PC-3 (cell line): ENCODE data around the gene MASP1.

Experiments used
- EZH2 ChIP-seq: fragments of 300-600 bp; sonication (generic); IDR thresholded peaks from one replicate; pipeline ENCODE4 v1.6.1; 2017; ENCODE audit warnings: antibody characterized with exemption, mild to moderate bottlenecking, low read length; ENCODE audit not compliant: unreplicated experiment
- TF ChIP-seq, protein P1 (sequence below): fragments of 300-600 bp; sonication (generic); conservative IDR thresholded peaks from 2 replicates; pipeline ENCODE4 v1.5.1; 2017; ENCODE audit warnings: antibody characterized with exemption, low read depth, mild to moderate bottlenecking, low read length

DNA sequence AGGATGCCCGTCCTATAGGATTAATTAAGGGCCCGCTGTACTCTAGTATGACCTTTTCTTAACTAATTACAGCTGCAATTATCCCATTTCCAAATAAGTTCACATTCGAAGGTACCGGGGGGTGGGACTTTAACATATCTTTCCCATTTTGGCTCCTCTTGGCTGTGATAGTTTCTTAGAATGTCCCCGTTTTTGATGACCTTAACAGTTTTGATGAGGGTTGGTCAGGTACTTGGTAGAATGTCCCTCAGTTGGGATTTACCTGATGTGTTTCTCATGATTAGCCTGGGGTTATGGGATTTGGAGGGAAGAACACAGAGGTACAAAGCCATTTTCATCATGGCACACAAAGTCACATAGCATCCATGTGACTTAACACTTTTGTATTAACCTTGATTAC is 76.1 kb downstream of the MASP1 start:
- TF ChIP-seq EZH2: no peak
- TF ChIP-seq, protein P1, sequence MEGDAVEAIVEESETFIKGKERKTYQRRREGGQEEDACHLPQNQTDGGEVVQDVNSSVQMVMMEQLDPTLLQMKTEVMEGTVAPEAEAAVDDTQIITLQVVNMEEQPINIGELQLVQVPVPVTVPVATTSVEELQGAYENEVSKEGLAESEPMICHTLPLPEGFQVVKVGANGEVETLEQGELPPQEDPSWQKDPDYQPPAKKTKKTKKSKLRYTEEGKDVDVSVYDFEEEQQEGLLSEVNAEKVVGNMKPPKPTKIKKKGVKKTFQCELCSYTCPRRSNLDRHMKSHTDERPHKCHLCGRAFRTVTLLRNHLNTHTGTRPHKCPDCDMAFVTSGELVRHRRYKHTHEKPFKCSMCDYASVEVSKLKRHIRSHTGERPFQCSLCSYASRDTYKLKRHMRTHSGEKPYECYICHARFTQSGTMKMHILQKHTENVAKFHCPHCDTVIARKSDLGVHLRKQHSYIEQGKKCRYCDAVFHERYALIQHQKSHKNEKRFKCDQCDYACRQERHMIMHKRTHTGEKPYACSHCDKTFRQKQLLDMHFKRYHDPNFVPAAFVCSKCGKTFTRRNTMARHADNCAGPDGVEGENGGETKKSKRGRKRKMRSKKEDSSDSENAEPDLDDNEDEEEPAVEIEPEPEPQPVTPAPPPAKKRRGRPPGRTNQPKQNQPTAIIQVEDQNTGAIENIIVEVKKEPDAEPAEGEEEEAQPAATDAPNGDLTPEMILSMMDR: no peak
